ENCODE data around the gene MYO3B.

DNA sequence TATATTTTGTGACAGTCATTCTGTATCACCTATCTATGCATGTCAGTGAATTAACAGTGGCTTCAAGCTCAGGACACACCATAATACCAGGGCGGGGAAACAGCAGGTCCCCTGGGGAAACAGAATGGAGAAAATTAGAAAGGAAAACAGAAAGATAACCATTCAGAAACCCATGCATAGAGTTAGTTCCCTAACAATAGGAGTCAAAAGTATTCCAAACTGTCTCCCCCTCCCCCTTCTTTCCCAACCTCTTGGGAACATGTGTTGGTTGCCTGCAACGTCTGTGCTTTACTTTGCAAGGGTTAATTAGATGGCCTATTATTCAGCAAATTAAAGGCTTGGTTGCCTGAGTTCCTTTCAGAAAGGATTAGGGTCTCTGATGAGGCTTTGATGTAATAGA, 176.4 kb downstream of the MYO3B start:
- TF ChIP-seq, protein P1, sequence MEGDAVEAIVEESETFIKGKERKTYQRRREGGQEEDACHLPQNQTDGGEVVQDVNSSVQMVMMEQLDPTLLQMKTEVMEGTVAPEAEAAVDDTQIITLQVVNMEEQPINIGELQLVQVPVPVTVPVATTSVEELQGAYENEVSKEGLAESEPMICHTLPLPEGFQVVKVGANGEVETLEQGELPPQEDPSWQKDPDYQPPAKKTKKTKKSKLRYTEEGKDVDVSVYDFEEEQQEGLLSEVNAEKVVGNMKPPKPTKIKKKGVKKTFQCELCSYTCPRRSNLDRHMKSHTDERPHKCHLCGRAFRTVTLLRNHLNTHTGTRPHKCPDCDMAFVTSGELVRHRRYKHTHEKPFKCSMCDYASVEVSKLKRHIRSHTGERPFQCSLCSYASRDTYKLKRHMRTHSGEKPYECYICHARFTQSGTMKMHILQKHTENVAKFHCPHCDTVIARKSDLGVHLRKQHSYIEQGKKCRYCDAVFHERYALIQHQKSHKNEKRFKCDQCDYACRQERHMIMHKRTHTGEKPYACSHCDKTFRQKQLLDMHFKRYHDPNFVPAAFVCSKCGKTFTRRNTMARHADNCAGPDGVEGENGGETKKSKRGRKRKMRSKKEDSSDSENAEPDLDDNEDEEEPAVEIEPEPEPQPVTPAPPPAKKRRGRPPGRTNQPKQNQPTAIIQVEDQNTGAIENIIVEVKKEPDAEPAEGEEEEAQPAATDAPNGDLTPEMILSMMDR (IDR thresholded peaks at IDR 0.05): no peak
- TF ChIP-seq POLR2A (IDR thresholded peaks at IDR 0.05): no peak

All from prostate gland (tissue), 2 donors.